ENCODE data around the gene PLA2R1.

Gene PLA2R1

GRCh38 chr2:159959136-159959535, 103.3 kb downstream of the PLA2R1 start:
- in situ Hi-C loops (cut with HindIII; ENCODE audit: low pct_unique_long_range_greater_than_20kb, low sequenced_read_pairs) = no loop called here
- no peak for TF ChIP-seq JUND (IDR thresholded peaks at IDR 0.05; ENCODE audit: low read depth)
- DNase-seq (ENCODE audit: low read depth in 1 of 2, low spot score in 1 of 2) = no peak

- in situ Hi-C loops (cut with HindIII; ENCODE audit: low pct_unique_long_range_greater_than_20kb, low sequenced_read_pairs) = no loop called here
- DNase-seq (ENCODE audit: low read depth in 1 of 2, low spot score in 1 of 2) = no peak
- no peak for TF ChIP-seq JUND (IDR thresholded peaks at IDR 0.05; ENCODE audit: low read depth)
Measured at GRCh38 chr2:159953136-159953823, 109.1 kb downstream of the PLA2R1 start.

DNA sequence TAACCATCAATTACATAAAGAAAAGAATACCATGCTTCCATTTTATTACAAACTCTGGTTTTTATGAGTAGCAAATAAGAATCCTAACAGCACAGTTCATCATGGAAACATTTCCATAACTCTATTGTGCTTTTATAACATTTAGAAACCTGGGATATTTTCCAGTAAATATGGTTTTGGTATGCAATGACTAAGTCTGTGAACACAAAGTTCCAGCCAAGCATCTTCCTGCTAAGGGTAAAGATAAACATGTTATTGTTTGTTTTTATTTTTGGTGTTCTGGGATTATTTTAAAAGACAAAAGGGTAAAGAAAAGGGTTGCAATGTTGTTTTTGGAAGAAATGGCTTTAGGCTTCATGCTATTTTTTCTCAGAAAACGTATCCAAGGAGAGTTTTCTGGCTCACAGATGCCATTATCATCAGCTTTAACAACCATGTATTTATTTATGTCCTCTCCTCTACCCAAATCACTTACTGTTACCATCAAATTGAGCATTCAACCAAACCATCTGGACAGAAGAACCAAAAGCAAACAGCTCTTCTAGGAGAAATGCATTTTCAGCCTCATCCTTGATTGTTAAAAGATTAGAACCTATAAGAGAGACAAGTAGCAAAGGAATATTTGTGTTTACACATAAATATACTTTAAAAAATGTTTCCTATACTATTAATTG, 116.0 kb downstream of the PLA2R1 start:
- DNase-seq (ENCODE audit: low read depth in 1 of 2, low spot score in 1 of 2) = peak in 1 of 2 experiments; percentile 10

DNA sequence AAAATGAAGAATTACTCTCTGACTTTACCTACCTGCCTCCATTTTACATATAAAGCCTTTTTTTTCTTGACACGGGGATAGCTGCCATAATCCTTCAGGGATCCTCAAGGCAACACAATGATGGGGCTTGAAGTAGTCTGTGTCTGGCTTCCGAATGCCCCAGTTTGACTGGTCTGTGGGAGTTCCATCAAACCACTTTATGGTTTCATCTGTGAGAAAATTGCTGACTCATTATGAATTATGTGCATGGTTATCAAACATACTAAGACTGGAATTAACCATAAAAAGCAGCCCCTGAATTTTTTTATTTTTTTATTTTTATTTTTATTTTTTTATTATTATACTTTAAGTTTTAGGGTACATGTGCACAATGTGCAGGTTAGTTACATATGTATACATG, 117.5 kb downstream of the PLA2R1 start:
- no peak for DNase-seq (ENCODE audit: low read depth in 1 of 2, low spot score in 1 of 2)
- in situ Hi-C loops (cut with HindIII; ENCODE audit: low pct_unique_long_range_greater_than_20kb, low sequenced_read_pairs) = no loop called here
- TF ChIP-seq JUND (IDR thresholded peaks at IDR 0.05; ENCODE audit: low read depth) = no peak

More for the DNA sequence above, 116.0 kb downstream of the PLA2R1 start:
- in situ Hi-C loops (cut with HindIII; ENCODE audit: low pct_unique_long_range_greater_than_20kb, low sequenced_read_pairs) = no loop called here
- TF ChIP-seq JUND (IDR thresholded peaks at IDR 0.05; ENCODE audit: low read depth) = peak; percentile 49; the same call in 1 of the 2 replicates

DNA sequence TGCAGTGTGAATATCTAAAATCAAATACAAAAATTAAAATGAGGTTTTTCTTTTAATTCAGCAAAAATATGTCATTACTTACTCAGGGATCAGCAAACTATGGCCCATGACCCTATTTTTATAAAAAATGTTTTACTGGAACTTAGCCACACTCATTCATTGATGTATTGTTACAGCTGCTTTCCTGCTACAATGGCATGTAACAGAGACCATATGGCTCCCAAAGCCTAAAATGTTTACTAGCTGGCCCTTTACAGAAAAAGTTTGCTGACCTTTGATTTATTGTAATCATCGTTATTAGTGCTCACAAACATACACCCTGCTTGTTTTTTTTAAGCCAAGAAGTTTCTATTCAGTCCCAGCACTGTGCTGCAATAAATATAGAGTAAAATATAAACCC, 120.3 kb downstream of the PLA2R1 start:
- in situ Hi-C loops (cut with HindIII; ENCODE audit: low pct_unique_long_range_greater_than_20kb, low sequenced_read_pairs) = no loop called here
- no peak for DNase-seq (ENCODE audit: low read depth in 1 of 2, low spot score in 1 of 2)
- no peak for TF ChIP-seq JUND (IDR thresholded peaks at IDR 0.05; ENCODE audit: low read depth)

GRCh38 chr2:159941729-159942128, 120.7 kb downstream of the PLA2R1 start:
- DNase-seq (ENCODE audit: low read depth in 1 of 2, low spot score in 1 of 2) = no peak
- TF ChIP-seq JUND (IDR thresholded peaks at IDR 0.05; ENCODE audit: low read depth) = no peak
- in situ Hi-C loops (cut with HindIII; ENCODE audit: low pct_unique_long_range_greater_than_20kb, low sequenced_read_pairs) = no loop called here

DNA sequence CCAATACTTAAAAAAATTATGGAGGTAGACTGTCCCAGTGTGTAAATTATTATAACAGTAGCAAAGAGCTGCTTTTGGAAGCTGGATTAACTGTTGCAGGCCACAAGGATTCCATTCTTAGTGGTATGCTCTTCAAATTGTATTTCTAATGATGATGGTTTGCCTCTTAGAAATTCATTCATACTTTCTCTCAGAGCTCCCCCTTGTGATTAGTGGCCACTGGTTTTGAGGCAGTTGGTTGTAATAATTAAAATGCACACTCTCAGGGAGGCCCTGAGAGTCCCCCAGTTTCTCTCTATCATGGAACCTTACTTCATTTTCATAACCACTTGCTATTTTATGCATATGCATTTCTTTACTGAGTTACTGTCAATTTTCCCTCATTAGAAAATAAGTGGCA, 122.5 kb downstream of the PLA2R1 start:
- in situ Hi-C loops (cut with HindIII; ENCODE audit: low pct_unique_long_range_greater_than_20kb, low sequenced_read_pairs) = no loop called here
- peak; percentile 6 to 38 for DNase-seq (ENCODE audit: low read depth in 1 of 2, low spot score in 1 of 2)
- no peak for TF ChIP-seq JUND (IDR thresholded peaks at IDR 0.05; ENCODE audit: low read depth)

DNA sequence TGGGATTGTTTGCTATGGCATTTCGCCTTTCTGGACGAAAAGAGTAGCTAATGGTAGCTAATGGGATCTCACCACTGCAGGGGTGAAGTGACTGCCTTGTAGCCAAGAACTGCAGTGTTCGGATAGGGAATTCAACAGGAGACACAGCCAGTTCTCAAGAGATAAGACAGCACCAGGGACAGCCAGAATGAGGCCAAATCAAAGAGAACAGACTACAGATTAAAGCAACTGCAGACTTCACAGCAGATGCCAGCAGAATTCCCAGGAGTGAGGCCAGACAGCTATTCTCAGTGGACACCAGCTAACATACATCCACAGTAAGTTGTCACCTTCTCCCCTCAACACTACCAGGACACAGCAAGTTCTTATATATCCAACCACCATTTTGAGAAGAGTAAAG, 124.0 kb downstream of the PLA2R1 start:
- in situ Hi-C loops (cut with HindIII; ENCODE audit: low pct_unique_long_range_greater_than_20kb, low sequenced_read_pairs) = no loop called here
- TF ChIP-seq JUND (IDR thresholded peaks at IDR 0.05; ENCODE audit: low read depth) = no peak
- no peak for DNase-seq (ENCODE audit: low read depth in 1 of 2, low spot score in 1 of 2)

GRCh38 chr2:159936471-159936870, 125.9 kb downstream of the PLA2R1 start:
- no peak for TF ChIP-seq JUND (IDR thresholded peaks at IDR 0.05; ENCODE audit: low read depth)
- peak in 1 of 2 experiments; percentile 10 for DNase-seq (ENCODE audit: low read depth in 1 of 2, low spot score in 1 of 2)

GRCh38 chr2:159933727-159934049, 128.7 kb downstream of the PLA2R1 start:
- DNase-seq (ENCODE audit: low read depth in 1 of 2, low spot score in 1 of 2) = no peak
- no peak for TF ChIP-seq JUND (IDR thresholded peaks at IDR 0.05; ENCODE audit: low read depth)
- in situ Hi-C loops (cut with HindIII; ENCODE audit: low pct_unique_long_range_greater_than_20kb, low sequenced_read_pairs) = no loop called here

More at GRCh38 chr2:159936471-159936870, 125.9 kb downstream of the PLA2R1 start:
- in situ Hi-C loops (cut with HindIII; ENCODE audit: low pct_unique_long_range_greater_than_20kb, low sequenced_read_pairs) = no loop called here

- DNase-seq (ENCODE audit: low read depth in 1 of 2, low spot score in 1 of 2) = no peak
- in situ Hi-C loops (cut with HindIII; ENCODE audit: low pct_unique_long_range_greater_than_20kb, low sequenced_read_pairs) = no loop called here
- TF ChIP-seq JUND (IDR thresholded peaks at IDR 0.05; ENCODE audit: low read depth) = no peak
Measured at GRCh38 chr2:159933040-159933726, 129.2 kb downstream of the PLA2R1 start.

DNA sequence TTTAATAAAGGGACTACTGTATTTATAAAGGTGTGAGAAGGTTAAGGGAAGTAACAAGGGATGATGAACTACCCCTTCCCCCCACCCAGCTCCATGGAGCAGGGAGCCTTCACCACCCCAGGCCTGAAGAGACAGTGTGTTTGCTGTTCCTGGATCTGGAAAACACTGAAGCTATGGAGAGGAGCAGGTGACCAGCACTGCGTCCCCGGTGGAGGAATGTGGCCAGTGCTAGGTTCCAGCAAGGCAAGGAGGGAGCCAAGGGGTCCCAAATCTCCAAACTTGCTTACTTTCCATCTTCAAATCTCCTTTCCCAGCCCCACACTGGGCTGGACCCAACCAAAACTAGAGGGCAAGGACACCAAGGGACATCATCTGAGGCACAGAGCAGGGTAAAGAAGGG, 135.7 kb downstream of the PLA2R1 start:
- in situ Hi-C loops (cut with HindIII; ENCODE audit: low pct_unique_long_range_greater_than_20kb, low sequenced_read_pairs) = no loop called here
- TF ChIP-seq JUND (IDR thresholded peaks at IDR 0.05; ENCODE audit: low read depth) = no peak
- no peak for DNase-seq (ENCODE audit: low read depth in 1 of 2, low spot score in 1 of 2)

GRCh38 chr2:159925975-159926374, 136.4 kb downstream of the PLA2R1 start:
- in situ Hi-C loops (cut with HindIII; ENCODE audit: low pct_unique_long_range_greater_than_20kb, low sequenced_read_pairs) = no loop called here
- DNase-seq (ENCODE audit: low read depth in 1 of 2, low spot score in 1 of 2) = no peak

More at GRCh38 chr2:159925975-159926374, 136.4 kb downstream of the PLA2R1 start:
- TF ChIP-seq JUND (IDR thresholded peaks at IDR 0.05; ENCODE audit: low read depth) = no peak

Measured in T47D (cell line).